ENCODE data around the gene DDX50. TPM values are rescaled to one million over a fixed set of nuclear protein-coding genes. Genes with fewer than 3 reads are reported as not detected.
"Not testable (repeated sequence)": the region's sequence is repeated elsewhere in the genome, so short reads cannot be mapped to it uniquely, and the experiment has no call there.

Gene DDX50
- total and polyA plus RNA-seq, 2 experiments from 2014 or later: 43.6 to 49.0 TPM

DNA sequence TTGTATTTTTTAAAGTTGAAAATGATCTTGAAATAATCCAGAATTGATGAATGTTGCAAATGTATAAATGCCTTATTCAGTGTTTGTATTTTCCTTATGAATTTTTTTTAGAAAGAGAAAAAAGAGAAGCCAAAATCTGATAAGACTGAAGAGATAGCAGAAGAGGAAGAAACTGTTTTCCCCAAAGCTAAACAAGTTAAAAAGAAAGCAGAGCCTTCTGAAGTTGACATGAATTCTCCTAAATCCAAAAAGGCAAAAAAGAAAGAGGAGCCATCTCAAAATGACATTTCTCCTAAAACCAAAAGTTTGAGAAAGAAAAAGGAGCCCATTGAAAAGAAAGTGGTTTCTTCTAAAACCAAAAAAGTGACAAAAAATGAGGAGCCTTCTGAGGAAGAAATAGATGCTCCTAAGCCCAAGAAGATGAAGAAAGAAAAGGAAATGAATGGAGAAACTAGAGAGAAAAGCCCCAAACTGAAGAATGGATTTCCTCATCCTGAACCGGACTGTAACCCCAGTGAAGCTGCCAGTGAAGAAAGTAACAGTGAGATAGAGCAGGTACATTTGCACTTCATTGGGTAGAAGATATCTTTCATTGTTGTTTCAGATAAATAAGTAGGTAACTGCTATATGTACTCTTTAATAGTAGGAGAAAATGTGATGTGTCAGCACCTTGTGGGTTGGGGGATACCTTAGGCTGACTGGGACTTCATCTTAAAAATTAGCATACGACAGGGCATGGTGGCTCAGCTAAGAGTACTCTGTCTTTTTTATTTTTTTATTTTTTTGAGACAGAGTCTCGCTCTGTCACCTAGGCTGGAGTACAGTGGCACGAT, 58.8 kb downstream of the DDX50 start:
- peaks cover 23% of the 10 kb centered on the region for H3F3A ChIP-seq (ENCODE audit: insufficient read depth)
- in situ Hi-C loops (cut with MboI): no loop called here
- H3K9me2 ChIP-seq (ENCODE audit: insufficient read depth): no peaks in the 10 kb centered on the region
- H3K4me1 ChIP-seq (ENCODE audit: insufficient read depth): peaks cover 15% of the 10 kb centered on the region
- TF ChIP-seq EZH2phosphoT487 (IDR thresholded peaks at IDR 0.05; ENCODE audit: insufficient read depth, low read depth) (no peak), EZH2 (IDR thresholded peaks at IDR 0.05; ENCODE audit: insufficient read depth, poor library complexity, severe bottlenecking) (no peak)
- H3K9ac ChIP-seq: no peak overlapping the region
- H2AFZ ChIP-seq: no peak overlapping the region
- H3K79me2 ChIP-seq (ENCODE audit: insufficient read depth): peaks cover 85% of the 10 kb centered on the region
- no peak for DNase-seq
- no peak overlapping the region for H3K27ac ChIP-seq
- no peaks in the 10 kb centered on the region for H3K9me3 ChIP-seq (ENCODE audit: low read depth)
- no peaks in the 10 kb centered on the region for H4K20me1 ChIP-seq (ENCODE audit: insufficient read depth)
- no peak overlapping the region for H3K4me2 ChIP-seq (ENCODE audit: unreplicated experiment)
- WGBS, 2 experiments (ENCODE audit: low coverage in 1 of 2, low lambda C conversion rate in 2 of 2, missing lambda C conversion rate in 2 of 2): 86 to 89% methylated on average over 4 of the region's 4 CpGs
- peaks cover 41% of the 10 kb centered on the region for H3K36me3 ChIP-seq (ENCODE audit: low read depth)
- H3K27me3 ChIP-seq (replicated peaks; ENCODE audit: insufficient read depth): no peaks in the 10 kb centered on the region
- H3K4me3 ChIP-seq: no peak overlapping the region

DNA sequence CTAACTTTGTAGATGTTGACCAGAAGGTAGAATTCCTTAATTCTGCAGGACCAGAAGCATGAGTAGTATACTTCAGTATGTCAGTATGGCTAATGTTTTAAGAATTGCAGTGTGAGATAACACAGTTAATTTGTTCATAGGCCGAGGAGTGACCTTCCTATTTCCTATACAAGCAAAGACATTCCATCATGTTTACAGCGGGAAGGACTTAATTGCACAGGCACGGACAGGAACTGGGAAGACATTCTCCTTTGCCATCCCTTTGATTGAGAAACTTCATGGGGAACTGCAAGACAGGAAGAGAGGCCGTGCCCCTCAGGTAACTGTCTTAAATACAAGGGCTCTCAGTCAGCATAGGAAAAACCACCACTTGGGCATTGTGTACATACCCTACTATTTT, 62.0 kb downstream of the DDX50 start:
- H3K9ac ChIP-seq: no peak overlapping the region
- H3K4me2 ChIP-seq (ENCODE audit: unreplicated experiment): no peak overlapping the region
- H3K27me3 ChIP-seq (replicated peaks; ENCODE audit: insufficient read depth): no peaks in the 10 kb centered on the region
- TF ChIP-seq EZH2 (IDR thresholded peaks at IDR 0.05; ENCODE audit: insufficient read depth, poor library complexity, severe bottlenecking): no peak
- no peak for TF ChIP-seq EZH2phosphoT487 (IDR thresholded peaks at IDR 0.05; ENCODE audit: insufficient read depth, low read depth)
- no peak overlapping the region for H2AFZ ChIP-seq
- H3K9me2 ChIP-seq (ENCODE audit: insufficient read depth): no peaks in the 10 kb centered on the region
- 77 to 80% methylated on average over 4 of the region's 4 CpGs for WGBS, 2 experiments (ENCODE audit: low coverage in 1 of 2, low lambda C conversion rate in 2 of 2, missing lambda C conversion rate in 2 of 2)
- H3F3A ChIP-seq (ENCODE audit: insufficient read depth): no peaks in the 10 kb centered on the region
- H3K36me3 ChIP-seq (ENCODE audit: low read depth): peaks cover 72% of the 10 kb centered on the region
- in situ Hi-C loops (cut with MboI): no loop called here
- no peaks in the 10 kb centered on the region for H3K9me3 ChIP-seq (ENCODE audit: low read depth)
- H3K4me3 ChIP-seq: no peak overlapping the region
- DNase-seq: no peak
- H3K4me1 ChIP-seq (ENCODE audit: insufficient read depth): peaks cover 7% of the 10 kb centered on the region
- no peaks in the 10 kb centered on the region for H4K20me1 ChIP-seq (ENCODE audit: insufficient read depth)
- no peak overlapping the region for H3K27ac ChIP-seq
- H3K79me2 ChIP-seq (ENCODE audit: insufficient read depth): peaks cover 98% of the 10 kb centered on the region

GRCh38 chr10:68973975-68974374, 72.9 kb downstream of the DDX50 start:
- H2AFZ ChIP-seq: no peak overlapping the region
- no peaks in the 10 kb centered on the region for H4K20me1 ChIP-seq (ENCODE audit: insufficient read depth)
- TF ChIP-seq EZH2 (IDR thresholded peaks at IDR 0.05; ENCODE audit: insufficient read depth, poor library complexity, severe bottlenecking) (no peak), EZH2phosphoT487 (IDR thresholded peaks at IDR 0.05; ENCODE audit: insufficient read depth, low read depth) (no peak)
- peaks cover 49% of the 10 kb centered on the region for H3F3A ChIP-seq (ENCODE audit: insufficient read depth)
- peaks cover 92% of the 10 kb centered on the region for H3K36me3 ChIP-seq (ENCODE audit: low read depth)
- H3K9ac ChIP-seq: no peak overlapping the region
- no peak for DNase-seq
- peaks cover 96% of the 10 kb centered on the region for H3K79me2 ChIP-seq (ENCODE audit: insufficient read depth)
- H3K27me3 ChIP-seq (replicated peaks; ENCODE audit: insufficient read depth): no peaks in the 10 kb centered on the region
- no peaks in the 10 kb centered on the region for H3K9me2 ChIP-seq (ENCODE audit: insufficient read depth)
- no peaks in the 10 kb centered on the region for H3K4me1 ChIP-seq (ENCODE audit: insufficient read depth)
- H3K27ac ChIP-seq: no peak overlapping the region
- no peak overlapping the region for H3K4me3 ChIP-seq
- no peak overlapping the region for H3K4me2 ChIP-seq (ENCODE audit: unreplicated experiment)
- 88 to 89% methylated on average over 5 of the region's 5 CpGs for WGBS, 2 experiments (ENCODE audit: low coverage in 1 of 2, low lambda C conversion rate in 2 of 2, missing lambda C conversion rate in 2 of 2)
- in situ Hi-C loops (cut with MboI): no loop called here
- H3K9me3 ChIP-seq (ENCODE audit: low read depth): no peaks in the 10 kb centered on the region

- Histone ChIP-seq H3K36me3 (ENCODE audit: low read depth) (peaks cover 91% of the 10 kb centered on the region), H3F3A (ENCODE audit: insufficient read depth) (peaks cover 45% of the 10 kb centered on the region), H3K79me2 (ENCODE audit: insufficient read depth) (peaks cover 95% of the 10 kb centered on the region)
- 97 to 98% methylated on average over 4 to 5 of the region's 5 CpGs for WGBS, 2 experiments (ENCODE audit: low coverage in 1 of 2, low lambda C conversion rate in 2 of 2, missing lambda C conversion rate in 2 of 2)
- H4K20me1 ChIP-seq (ENCODE audit: insufficient read depth); H3K4me1 ChIP-seq (ENCODE audit: insufficient read depth); H3K9me2 ChIP-seq (ENCODE audit: insufficient read depth); H3K9ac ChIP-seq; H2AFZ ChIP-seq; H3K4me2 ChIP-seq (ENCODE audit: unreplicated experiment); H3K27me3 ChIP-seq (replicated peaks; ENCODE audit: insufficient read depth); DNase-seq; H3K9me3 ChIP-seq (ENCODE audit: low read depth); H3K27ac ChIP-seq; H3K4me3 ChIP-seq: not testable (repeated sequence)
- in situ Hi-C loops (cut with MboI): loop anchor here (25.0 kb wide), 1 partner anchor 436 kb away; the partner anchor contains the start of gene TACR2
Observed at GRCh38 chr10:68975936-68976473, 74.9 kb downstream of the DDX50 start.

DNA sequence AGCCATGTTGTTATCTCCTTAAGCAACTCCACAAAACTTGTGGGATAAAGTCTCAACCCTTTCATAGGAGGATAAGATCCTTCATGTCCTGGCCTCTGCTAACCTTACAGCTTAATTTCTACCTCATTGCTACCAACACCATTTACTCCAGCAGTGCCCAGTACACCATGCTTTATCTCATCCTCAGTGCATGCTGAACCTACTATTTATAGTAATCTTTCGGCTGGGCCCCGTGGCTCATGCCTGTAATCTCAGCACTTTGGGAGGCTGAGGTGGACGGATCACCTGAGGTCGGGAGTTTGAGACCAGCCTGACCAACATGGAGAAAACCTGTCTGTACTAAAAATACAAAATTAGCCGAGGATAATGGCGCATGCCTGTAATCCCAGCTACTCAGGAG, 78.6 kb downstream of the DDX50 start:
- H3K9me3 ChIP-seq (ENCODE audit: low read depth); H3K9ac ChIP-seq; H4K20me1 ChIP-seq (ENCODE audit: insufficient read depth); H2AFZ ChIP-seq; H3K4me2 ChIP-seq (ENCODE audit: unreplicated experiment); H3K9me2 ChIP-seq (ENCODE audit: insufficient read depth); H3K27me3 ChIP-seq (replicated peaks; ENCODE audit: insufficient read depth); H3K4me1 ChIP-seq (ENCODE audit: insufficient read depth); H3K27ac ChIP-seq; DNase-seq; H3K4me3 ChIP-seq: not testable (repeated sequence)
- Histone ChIP-seq H3F3A (ENCODE audit: insufficient read depth) (peaks cover 68% of the 10 kb centered on the region), H3K36me3 (ENCODE audit: low read depth) (peaks cover 91% of the 10 kb centered on the region), H3K79me2 (ENCODE audit: insufficient read depth) (peaks cover 89% of the 10 kb centered on the region)
- in situ Hi-C loops (cut with MboI): loop anchor here (25.0 kb wide), 1 partner anchor 433 kb away; the partner anchor contains the start of gene TACR2
- 81 to 92% methylated on average over 6 of the region's 6 CpGs for WGBS, 2 experiments (ENCODE audit: low coverage in 1 of 2, low lambda C conversion rate in 2 of 2, missing lambda C conversion rate in 2 of 2)
